K562 (cell line): Measurements from ENCODE around the gene NYNRIN. TPM values are rescaled to one million over a fixed set of nuclear protein-coding genes. Genes with fewer than 3 reads are reported as not detected.
A peak's percentile ranks its signal among the peaks of the same experiment; 100 is the strongest.

ENCODE experiments used
- ATF6 ChIP-seq: sonication (generic); formaldehyde crosslinking; IDR thresholded peaks from 2 replicates; pipeline ENCODE4 v1.4.0; 2020; ENCODE audit warnings: mild to moderate bottlenecking, missing genetic modification reagents
- MITF ChIP-seq: IDR thresholded peaks from 2 replicates; pipeline ENCODE4 v1.6.1; 2014; ENCODE audit warnings: antibody characterized with exemption
- MNT ChIP-seq, 2 experiments: fragments of 450-650 bp; conservative IDR thresholded peaks; 2 replicates each; pipeline ENCODE4 v1.6.1; 2017; ENCODE audit warnings: mild to moderate bottlenecking in 2 of 2, moderate library complexity in 2 of 2
- NFIC ChIP-seq: fragments of 450-650 bp; IDR thresholded peaks from 2 replicates; pipeline ENCODE4 v1.6.1; 2017; ENCODE audit warnings: mild to moderate bottlenecking, inconsistent platforms
- NR0B1 ChIP-seq: fragments of 450-650 bp; IDR thresholded peaks from one replicate; pipeline ENCODE4 v1.6.1; 2018; ENCODE audit warnings: mild to moderate bottlenecking, moderate library complexity; ENCODE audit not compliant: partially characterized antibody
- OTX1 ChIP-seq: fragments of 450-650 bp; formaldehyde crosslinking; IDR thresholded peaks from 2 replicates; pipeline ENCODE4 v1.4.0; 2022; ENCODE audit warnings: mild to moderate bottlenecking
- TAF9B ChIP-seq: fragments of 450-650 bp; IDR thresholded peaks from 2 replicates; pipeline ENCODE4 v1.6.1; 2018; ENCODE audit warnings: mild to moderate bottlenecking; ENCODE audit not compliant: partially characterized antibody
- TEAD2 ChIP-seq: fragments of 450-650 bp; IDR thresholded peaks from 2 replicates; pipeline ENCODE4 v1.6.1; 2016; ENCODE audit warnings: missing genetic modification characterization, control low read depth, missing compliant biosample characterization
- THAP12 ChIP-seq: fragments of 250-450 bp; sonication (Bioruptor Pico); IDR thresholded peaks from 2 replicates; pipeline ENCODE4 v1.9.0; 2021; ENCODE audit warnings: mild to moderate bottlenecking, inconsistent platforms
- ZNF140 ChIP-seq: fragments of 250-450 bp; sonication (Bioruptor Pico); IDR thresholded peaks from 2 replicates; pipeline ENCODE4 v1.8.0; 2021; ENCODE audit warnings: moderate library complexity, mild to moderate bottlenecking, inconsistent platforms
- ZNF655 ChIP-seq: fragments of 250-450 bp; sonication (Bioruptor Pico); IDR thresholded peaks from 2 replicates; pipeline ENCODE4 v1.5.0; 2021
- polyA plus RNA-seq, 8 experiments: library from polyadenylated mRNA; depleted of rRNA in 4 of 8; stranded (reverse) in 5 of 8; unstranded in 3 of 8; fragments of >200 nt; fragmentation: Nextera tagmentation in 2 of 8; fragmentation: Illumina TruSeq in 1 of 8; extraction: Ambion mirVana in 2 of 8; extraction: Trizol in 1 of 8; gene quantifications; 2 replicates each; pipeline versions ENCODE4 v1.2.1 to v1.2.3, GENCODE V29; 2011 to 2014; ENCODE audit warnings: inconsistent platforms in 1 of 8, missing spikeins in 1 of 8
- total RNA-seq, 7 experiments: library from RNA; depleted of rRNA in 6 of 7; stranded (reverse); fragments of >200 nt in 6 of 7; fragmentation: Illumina TruSeq in 2 of 7; extraction: Trizol in 2 of 7; gene quantifications; 2 replicates each; pipeline versions ENCODE4 v1.2.1 to v1.2.3, GENCODE V29; 2011 to 2021; ENCODE audit warnings: low replicate concordance in 1 of 7

The NYNRIN gene
- total and polyA plus RNA-seq, 9 of the 15 experiments (the other 6 are each of a cell fraction or from before 2014, with no cell fraction given) = 0.04 to 1.2 (median 0.28) TPM

- TF ChIP-seq ATF6 (no peak), TAF9B (no peak), MITF (no peak), ZNF140 (CRISPR knock-in tag) (no peak), MNT (conservative IDR thresholded peaks at IDR 0.05) (peak in 1 of 2 experiments; percentile 35; a peak in 1 of 4 replicates), THAP12 (no peak), ZNF655 (CRISPR knock-in tag) (no peak), OTX1 (no peak), TEAD2 (no peak), NR0B1 (no peak), NFIC (peak; percentile 35)
These were observed 21.1 kb upstream of the NYNRIN start (continued) for GRCh38 chr14:24377657-24378056.
